T-helper 2 cell (primary cell): ENCODE results near the gene SPOPL.

Source experiments
- DNase-seq, 5 experiments: peaks; one replicate each; pipeline versions ENCODE4 v3.0.0 to v3.0.0-alpha.2; 2012 to 2022

SPOPL gene

DNA sequence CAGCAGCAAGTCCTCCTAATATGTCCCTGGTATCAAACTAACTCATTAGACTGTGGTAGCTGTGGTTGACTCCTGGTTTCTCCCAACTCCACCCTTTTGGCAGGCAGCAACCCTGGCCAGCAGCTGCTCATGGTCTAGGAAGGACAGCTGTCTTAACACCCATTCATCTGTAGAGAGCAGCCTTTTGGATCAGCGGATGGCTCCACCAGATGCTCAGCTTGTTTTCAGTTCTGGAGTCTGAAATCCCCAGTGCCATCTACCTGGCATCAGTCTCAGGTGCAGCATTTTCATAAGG is 100.5 kb downstream of the SPOPL start:
- DNase-seq: no peak

- DNase-seq: no peak
Measured at GRCh38 chr2:138607746-138608145, 106.2 kb downstream of the SPOPL start.

DNA sequence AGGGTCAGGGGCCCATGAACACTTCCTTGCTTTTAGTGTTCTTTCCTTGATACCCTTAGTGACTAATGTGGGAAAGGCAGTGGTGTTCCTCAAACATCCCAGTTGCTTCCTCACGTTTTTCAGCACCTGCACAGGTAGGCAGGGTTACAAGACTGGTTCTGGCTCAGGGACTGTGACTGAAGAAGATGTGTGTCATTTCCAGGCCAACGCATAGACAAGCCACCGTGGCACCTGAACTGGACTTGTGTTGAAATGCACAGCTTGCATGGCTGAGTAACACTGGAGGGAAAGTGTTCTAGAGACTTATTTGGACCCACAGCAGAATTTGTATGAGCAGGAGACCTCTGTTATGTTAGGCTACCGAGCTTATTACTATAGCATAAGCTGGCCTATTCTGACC is 107.9 kb downstream of the SPOPL start:
- DNase-seq: no peak

GRCh38 chr2:138610201-138610953 is 108.8 kb downstream of the SPOPL start:
- no peak for DNase-seq

DNA sequence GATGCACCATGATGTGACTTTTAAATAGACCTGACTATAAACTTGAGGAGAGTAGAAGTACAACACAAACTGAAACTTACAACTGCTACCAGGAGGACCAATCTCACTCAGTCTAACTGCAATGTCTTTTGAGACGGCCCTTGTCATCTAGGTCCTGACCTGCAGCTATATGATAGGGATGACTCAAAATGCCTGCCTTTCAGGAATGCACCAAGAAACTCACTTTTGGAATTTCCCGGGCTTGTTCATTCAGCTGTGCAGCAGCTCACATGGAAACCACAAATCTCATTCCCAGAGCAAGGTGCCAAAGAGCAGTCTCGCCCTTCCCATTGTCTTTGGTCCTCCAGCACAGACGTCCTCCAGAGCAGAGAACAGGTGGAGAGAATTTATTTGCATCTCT is 113.7 kb downstream of the SPOPL start:
- no peak for DNase-seq

DNA sequence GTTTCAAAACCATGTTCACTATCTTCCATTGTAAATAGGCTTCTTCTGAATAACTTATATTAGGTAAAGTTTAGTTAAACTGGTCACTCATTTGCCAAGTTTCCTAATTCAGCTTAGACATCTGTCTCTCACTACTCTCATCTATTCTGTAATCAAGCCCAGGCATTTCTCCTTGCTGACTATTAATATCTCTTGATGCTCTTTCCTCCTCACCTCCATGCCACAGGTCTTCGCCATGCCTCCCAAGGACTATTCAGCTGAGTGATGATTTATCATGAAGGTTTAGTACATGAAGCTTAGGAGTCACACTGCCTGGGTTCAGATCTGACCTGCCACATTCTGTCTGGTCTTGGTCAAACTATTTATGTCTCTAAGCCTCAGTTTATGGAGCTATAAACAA is 115.5 kb downstream of the SPOPL start:
- no peak for DNase-seq

DNA sequence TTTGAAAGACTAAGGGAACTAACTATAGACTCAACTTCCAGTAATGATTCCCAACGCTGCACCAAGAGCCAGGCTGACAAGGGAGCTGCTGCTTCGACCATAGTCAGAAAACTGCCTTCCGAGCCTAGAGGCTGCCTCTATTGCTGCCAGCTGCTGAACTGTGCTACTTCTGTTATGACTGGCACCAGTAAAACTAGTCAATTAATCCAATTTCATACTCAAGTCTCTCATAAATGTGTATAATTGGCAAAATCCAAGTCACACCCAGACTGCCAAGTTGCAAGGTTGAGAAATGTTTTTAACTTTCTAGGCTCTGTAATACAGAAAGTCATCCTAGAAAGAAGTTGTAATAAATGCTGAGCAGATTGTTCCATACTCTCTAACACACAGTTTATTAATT is 117.4 kb downstream of the SPOPL start:
- DNase-seq: no peak

DNA sequence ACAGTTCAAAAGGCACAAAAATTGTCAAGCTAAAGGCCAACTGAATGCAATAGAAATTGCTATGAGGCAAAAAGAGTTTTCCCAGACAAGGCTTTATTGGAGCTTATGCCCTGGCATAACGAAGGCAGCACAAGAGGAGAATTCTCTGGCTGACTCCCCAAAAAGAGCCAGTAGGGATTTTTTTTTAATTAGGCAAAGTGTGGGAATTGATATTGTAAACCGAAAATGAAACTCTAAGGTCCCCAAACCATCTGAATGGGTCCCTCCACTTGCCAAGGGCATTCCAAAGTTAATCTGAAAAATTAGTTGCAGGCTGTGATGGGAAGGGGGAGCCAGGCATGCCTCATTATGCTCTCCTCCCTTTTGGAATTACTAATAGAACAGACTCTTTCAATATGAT is 118.9 kb downstream of the SPOPL start:
- DNase-seq: no peak

- DNase-seq: no peak
Measured at GRCh38 chr2:138621139-138621538, 119.6 kb downstream of the SPOPL start.

GRCh38 chr2:138622613-138623012 is 121.0 kb downstream of the SPOPL start:
- no peak for DNase-seq
